ENCODE results near the gene ADPRM. TPM values are rescaled to one million over a fixed set of nuclear protein-coding genes. Genes with fewer than 3 reads are reported as not detected.

Gene ADPRM
- polyA plus RNA-seq, 2 of the 4 experiments (the other 2 are of a cell fraction) = 8.3 to 25.2 TPM

GRCh38 chr17:10702574-10702973 lies 5.2 kb downstream of the ADPRM start:
- no peak for DNase-seq (ENCODE audit: low read depth in 1 of 2, low spot score in 1 of 2)
- no peak for FAIRE-seq

GRCh38 chr17:10705727-10706126 lies 8.3 kb downstream of the ADPRM start:
- DNase-seq (ENCODE audit: low read depth in 1 of 2, low spot score in 1 of 2) = no peak
- TF ChIP-seq FOXS1 (CRISPR knock-in tag; IDR thresholded peaks at IDR 0.05) (no peak), HDAC2 (IDR thresholded peaks at IDR 0.05) (no peak), HMGXB4 (CRISPR knock-in tag; IDR thresholded peaks at IDR 0.05; ENCODE audit: borderline replicate concordance) (no peak)
- no peaks in the 10 kb centered on the region for H3K4me1 ChIP-seq
- ChIA-PET CTCF (interaction anchor here (1.0 kb wide), 1 partner anchor 19 kb away, joined by 3 read pairs; no protein-coding TSS in a partner anchor), POLR2A (interaction anchor here (0.5 kb wide), 1 partner anchor 24 kb away, joined by 3 read pairs; the partner anchor contains the start of gene TMEM220)
- H3K4me3 ChIP-seq = no peak overlapping the region
- no peak overlapping the region for H3K4me2 ChIP-seq
- no peaks in the 10 kb centered on the region for H3K9me3 ChIP-seq
- FAIRE-seq = no peak
- no peak overlapping the region for H3K27ac ChIP-seq
- ATAC-seq = no peak
- WGBS (ENCODE audit: missing lambda C conversion rate) = 92% methylated on average over 5 of the region's 5 CpGs

More at GRCh38 chr17:10702574-10702973, 5.2 kb downstream of the ADPRM start:
- no peak for ATAC-seq
- TF ChIP-seq MAFK (IDR thresholded peaks at IDR 0.05; ENCODE audit: partially characterized antibody) = peak; percentile 18
- no peak for TF ChIP-seq ATOH8 (CRISPR knock-in tag; IDR thresholded peaks at IDR 0.05; ENCODE audit: low read depth)
- no peaks in the 10 kb centered on the region for H3K4me1 ChIP-seq
- CTCF ChIA-PET = interaction anchor here (1.6 kb wide), 1 partner anchor 10 kb away, joined by 6 read pairs; no protein-coding TSS in a partner anchor
- POLR2A ChIA-PET = no interaction called here
- 87% methylated on average over 2 of the region's 2 CpGs for WGBS (ENCODE audit: missing lambda C conversion rate)
- no peak overlapping the region for H3K27ac ChIP-seq
- H3K4me3 ChIP-seq = no peak overlapping the region
- no peaks in the 10 kb centered on the region for H3K9me3 ChIP-seq
- no peak overlapping the region for H3K4me2 ChIP-seq

- H3K4me2 ChIP-seq = no peak overlapping the region
- FAIRE-seq = no peak
- ChIA-PET POLR2A (no interaction called here), CTCF (no interaction called here)
- no peak for ATAC-seq
- no peaks in the 10 kb centered on the region for H3K4me1 ChIP-seq
- H3K9me3 ChIP-seq = no peaks in the 10 kb centered on the region
- no peak for DNase-seq (ENCODE audit: low read depth in 1 of 2, low spot score in 1 of 2)
- H3K4me3 ChIP-seq = no peak overlapping the region
- H3K27ac ChIP-seq = no peak overlapping the region
- 91% methylated on average over 2 of the region's 2 CpGs for WGBS (ENCODE audit: missing lambda C conversion rate)
- TF ChIP-seq REST (IDR thresholded peaks at IDR 0.05) (no peak), JUN (IDR thresholded peaks at IDR 0.05) (no peak), CTCF (IDR thresholded peaks at IDR 0.05) (no peak), ELK1 (IDR thresholded peaks at IDR 0.05; ENCODE audit: low read depth, low read length) (no peak), HOXB5 (CRISPR knock-in tag; IDR thresholded peaks at IDR 0.05) (no peak), KDM5A (IDR thresholded peaks at IDR 0.05) (no peak), ZFP36 (IDR thresholded peaks at IDR 0.05; ENCODE audit: borderline replicate concordance, partially characterized antibody) (no peak), HEYL (CRISPR knock-in tag; IDR thresholded peaks at IDR 0.05) (no peak), POLR2AphosphoS2 (conservative IDR thresholded peaks at IDR 0.05; ENCODE audit: low read length) (no peak), RNF2 (IDR thresholded peaks at IDR 0.05; ENCODE audit: borderline replicate concordance, low read depth) (no peak), RAD21 (conservative IDR thresholded peaks at IDR 0.05 in 1 of 2, IDR thresholded peaks at IDR 0.05 in 1 of 2) (no peak), CEBPB (IDR thresholded peaks at IDR 0.05) (no peak), HDAC2 (IDR thresholded peaks at IDR 0.05) (no peak), PHF8 (IDR thresholded peaks at IDR 0.05; ENCODE audit: borderline replicate concordance, low read depth) (no peak), CBX8 (IDR thresholded peaks at IDR 0.05) (no peak), HOXA7 (CRISPR knock-in tag; IDR thresholded peaks at IDR 0.05) (no peak), ZSCAN20 (CRISPR knock-in tag; IDR thresholded peaks at IDR 0.05) (no peak), HES2 (IDR thresholded peaks at IDR 0.05) (no peak)
These were observed 15.9 kb downstream of the ADPRM start for GRCh38 chr17:10713318-10713717.

Data from A549 (cell line).